Measurements from ENCODE around the gene PPOX. TPM values are rescaled to one million over a fixed set of nuclear protein-coding genes. Genes with fewer than 3 reads are reported as not detected.

PPOX gene
- total RNA-seq, 1 donor from 2014 or later = 24.9 TPM

DNA sequence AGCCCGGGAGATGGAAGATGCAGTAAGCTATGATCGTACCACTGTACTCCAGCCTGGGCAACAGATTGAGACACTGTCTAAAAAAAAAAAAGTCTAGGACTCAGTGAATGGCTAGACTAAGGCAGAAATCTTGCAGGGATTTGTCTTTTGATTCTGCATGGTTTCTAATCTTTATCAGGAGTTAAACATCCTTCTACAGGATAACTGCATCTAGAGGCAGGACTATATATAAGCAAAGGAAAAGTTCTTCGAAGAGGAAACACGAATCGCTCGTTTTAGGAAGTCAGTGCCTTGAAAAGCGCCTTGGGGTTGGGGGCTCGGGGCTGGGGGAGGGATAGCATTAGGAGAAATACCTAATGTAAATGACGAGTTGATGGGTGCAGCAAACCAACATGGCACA, 13.1 kb upstream of the PPOX start:
- DNase-seq (ENCODE audit: low read depth) = no peak

- peak; percentile 85 for DNase-seq (ENCODE audit: low read depth)
Observed at GRCh38 chr1:161153682-161154337, 12.4 kb upstream of the PPOX start, which contains the start of gene UFC1. TSS of gene UFC1 (plus strand) at chr1:161153978. CDS start at chr1:161153998, 20 bp downstream.

GRCh38 chr1:161157867-161158266, 8.4 kb upstream of the PPOX start:
- DNase-seq (ENCODE audit: low read depth) = no peak

DNA sequence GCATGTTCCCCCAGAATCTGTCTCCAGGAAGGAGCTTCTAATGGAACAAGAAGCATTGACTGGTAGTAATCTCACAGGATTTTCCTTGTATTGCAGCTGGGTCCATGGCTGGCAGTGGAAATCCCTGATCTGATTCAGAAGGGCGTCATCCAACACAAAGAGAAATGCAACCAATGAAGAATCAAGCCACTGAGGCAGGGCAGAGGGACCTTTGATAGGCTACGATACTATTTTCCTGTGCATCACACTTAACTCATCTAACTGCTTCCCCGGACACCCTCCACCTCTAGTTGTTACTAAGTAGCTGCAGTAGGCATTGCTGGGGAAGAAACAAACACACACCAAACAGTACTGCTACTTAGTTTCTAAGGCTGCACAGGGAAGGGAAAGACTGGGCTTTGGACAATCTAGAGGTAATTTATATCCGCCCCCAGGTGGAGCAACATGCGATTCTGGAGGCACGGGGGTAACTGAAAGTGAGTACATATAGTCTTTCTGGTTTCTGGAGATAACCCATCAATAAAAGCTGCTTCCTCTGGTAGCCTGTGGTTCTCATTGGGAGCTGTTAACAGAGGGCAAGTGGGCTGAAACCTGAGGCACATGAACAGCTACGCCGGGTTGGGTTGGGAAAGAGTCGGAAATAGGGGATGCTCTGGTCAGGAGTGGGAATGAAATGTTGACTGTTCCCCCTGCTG, 7.8 kb upstream of the PPOX start:
- no peak for DNase-seq (ENCODE audit: low read depth)

GRCh38 chr1:161159087-161159912, 6.9 kb upstream of the PPOX start, which contains the start of gene USP21:
TSS of gene USP21 (plus strand) at chr1:161159500. CDS start at chr1:161160641, 1,141 bp downstream.
- DNase-seq (ENCODE audit: low read depth) = peak; percentile 69

DNA sequence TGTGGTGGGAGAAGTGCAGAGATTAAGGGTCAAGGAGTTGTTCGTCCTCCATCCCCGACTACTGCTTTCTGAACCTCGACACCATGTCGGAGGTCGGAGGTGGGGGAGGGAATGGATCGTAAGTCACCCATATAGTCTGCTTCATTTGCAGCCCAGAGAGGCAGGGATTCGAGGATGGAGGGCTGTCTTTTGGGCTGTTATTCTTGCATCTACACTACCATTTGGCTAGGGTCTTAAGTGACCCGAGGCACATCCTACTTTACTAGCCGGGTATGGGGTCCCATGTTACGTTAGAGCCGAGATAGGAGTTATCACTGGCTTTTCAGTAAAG, 6.3 kb upstream of the PPOX start:
- no peak for DNase-seq (ENCODE audit: low read depth)

GRCh38 chr1:161160671-161161145, 5.5 kb upstream of the PPOX start:
- DNase-seq (ENCODE audit: low read depth) = no peak

DNA sequence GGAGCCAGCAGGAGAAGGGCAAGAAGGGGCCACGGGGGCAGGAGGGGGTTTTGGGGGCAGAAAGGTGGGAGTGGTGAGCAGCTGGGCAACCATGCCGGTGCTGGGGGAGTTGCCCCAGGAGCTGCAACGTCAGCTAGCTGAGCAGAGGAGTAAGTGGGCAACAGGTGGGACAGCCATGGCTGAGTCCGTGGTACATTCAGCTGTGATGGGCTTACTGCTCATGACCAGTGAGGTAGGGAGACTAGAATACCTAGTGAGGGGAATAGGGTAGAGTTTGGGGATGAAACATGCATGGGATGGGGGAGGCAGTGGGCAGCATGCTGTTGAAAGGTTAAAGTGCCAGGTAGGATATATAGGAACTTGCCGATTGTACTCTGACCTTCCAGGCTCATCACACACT, 4.6 kb upstream of the PPOX start:
- DNase-seq (ENCODE audit: low read depth) = no peak

DNA sequence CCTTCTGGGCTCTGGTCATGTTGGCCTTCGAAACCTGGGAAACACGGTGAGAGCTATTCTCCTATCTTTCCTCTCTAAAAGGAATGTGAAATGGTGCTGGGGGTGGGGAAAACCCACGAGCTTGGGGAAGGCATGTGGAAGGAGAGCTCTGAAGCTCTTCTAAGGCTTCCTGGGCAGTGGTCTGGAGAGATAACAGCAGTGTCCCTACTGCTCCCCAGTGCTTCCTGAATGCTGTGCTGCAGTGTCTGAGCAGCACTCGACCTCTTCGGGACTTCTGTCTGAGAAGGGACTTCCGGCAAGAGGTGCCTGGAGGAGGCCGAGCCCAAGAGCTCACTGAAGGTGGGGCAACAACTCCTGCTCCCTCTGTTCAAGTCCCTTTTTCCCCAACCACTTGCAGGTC, 4.2 kb upstream of the PPOX start:
- no peak for DNase-seq (ENCODE audit: low read depth)

DNA sequence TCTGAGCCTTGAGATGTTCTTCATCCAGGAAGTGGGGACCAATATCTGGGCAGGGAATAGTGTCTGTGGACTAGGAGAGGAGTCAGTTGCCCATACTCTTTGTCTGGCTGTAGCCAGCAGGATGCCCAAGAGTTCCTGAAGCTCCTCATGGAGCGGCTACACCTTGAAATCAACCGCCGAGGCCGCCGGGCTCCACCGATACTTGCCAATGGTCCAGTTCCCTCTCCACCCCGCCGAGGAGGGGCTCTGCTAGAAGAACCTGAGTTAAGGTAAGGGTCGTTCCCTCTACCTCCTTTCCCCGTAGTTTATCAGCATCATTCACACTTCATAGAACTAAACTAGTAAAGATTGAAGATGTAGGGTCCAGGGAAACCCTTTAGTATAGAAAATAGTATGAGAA, 3.4 kb upstream of the PPOX start:
- no peak for DNase-seq (ENCODE audit: low read depth)

DNA sequence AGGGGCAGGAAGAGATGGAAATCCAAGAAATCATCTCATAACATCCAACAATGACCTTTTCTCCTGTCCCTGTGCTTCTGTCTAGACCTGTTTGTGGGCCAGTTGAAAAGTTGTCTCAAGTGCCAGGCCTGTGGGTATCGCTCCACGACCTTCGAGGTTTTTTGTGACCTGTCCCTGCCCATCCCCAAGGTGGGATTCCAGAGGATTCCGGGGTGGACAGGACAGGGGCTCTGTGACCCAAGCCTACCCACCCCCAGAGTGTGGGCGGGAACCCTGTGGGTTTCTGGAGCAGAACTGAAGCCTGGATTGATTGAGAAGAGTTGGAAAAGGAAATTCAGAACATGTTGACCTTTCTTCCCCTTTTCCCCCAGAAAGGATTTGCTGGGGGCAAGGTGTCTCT, 2.4 kb upstream of the PPOX start:
- DNase-seq (ENCODE audit: low read depth) = no peak

DNA sequence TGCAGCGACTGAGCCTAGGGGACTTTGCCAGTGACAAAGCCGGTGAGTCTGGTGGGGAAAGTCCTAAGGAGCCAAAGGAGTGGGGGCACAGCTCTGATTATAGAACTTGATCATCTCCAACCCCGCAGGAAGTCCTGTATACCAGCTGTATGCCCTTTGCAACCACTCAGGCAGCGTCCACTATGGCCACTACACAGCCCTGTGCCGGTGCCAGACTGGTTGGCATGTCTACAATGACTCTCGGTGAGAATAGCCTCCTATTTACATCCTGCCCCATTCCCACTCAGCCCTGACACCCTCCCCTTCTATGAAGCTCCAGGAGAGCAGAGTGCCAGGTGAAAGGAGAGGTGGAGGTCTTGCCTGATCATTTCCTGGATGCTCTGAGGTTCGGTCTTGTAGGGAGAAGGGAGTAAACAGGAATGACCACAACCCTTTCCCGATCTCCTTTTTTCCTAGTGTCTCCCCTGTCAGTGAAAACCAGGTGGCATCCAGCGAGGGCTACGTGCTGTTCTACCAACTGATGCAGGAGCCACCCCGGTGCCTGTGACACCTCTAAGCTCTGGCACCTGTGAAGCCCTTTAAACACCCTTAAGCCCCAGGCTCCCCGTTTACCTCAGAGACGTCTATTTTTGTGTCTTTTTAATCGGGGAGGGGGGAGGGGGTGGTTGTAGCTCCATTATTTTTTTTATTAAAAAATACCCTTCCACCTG, 1.2 kb upstream of the PPOX start:
- DNase-seq (ENCODE audit: low read depth) = no peak

- DNase-seq (ENCODE audit: low read depth) = no peak
Observed at GRCh38 chr1:161166669-161167548, 683 bp downstream of the PPOX start.

DNA sequence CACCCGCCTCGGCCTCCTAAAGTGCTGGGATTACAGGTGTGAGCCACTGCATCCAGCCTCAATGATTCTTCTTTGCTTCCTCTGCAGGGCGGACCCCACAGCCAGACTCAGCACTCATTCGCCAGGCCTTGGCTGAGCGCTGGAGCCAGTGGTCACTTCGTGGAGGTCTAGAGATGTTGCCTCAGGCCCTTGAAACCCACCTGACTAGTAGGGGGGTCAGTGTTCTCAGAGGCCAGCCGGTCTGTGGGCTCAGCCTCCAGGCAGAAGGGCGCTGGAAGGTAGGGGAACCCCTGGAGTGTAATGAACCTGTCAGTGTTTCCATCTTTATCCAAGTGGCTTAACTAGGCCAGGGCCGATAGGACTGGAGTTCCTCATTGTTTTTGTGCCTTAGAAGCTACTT, 2.7 kb downstream of the PPOX start:
- no peak for DNase-seq (ENCODE audit: low read depth)

DNA sequence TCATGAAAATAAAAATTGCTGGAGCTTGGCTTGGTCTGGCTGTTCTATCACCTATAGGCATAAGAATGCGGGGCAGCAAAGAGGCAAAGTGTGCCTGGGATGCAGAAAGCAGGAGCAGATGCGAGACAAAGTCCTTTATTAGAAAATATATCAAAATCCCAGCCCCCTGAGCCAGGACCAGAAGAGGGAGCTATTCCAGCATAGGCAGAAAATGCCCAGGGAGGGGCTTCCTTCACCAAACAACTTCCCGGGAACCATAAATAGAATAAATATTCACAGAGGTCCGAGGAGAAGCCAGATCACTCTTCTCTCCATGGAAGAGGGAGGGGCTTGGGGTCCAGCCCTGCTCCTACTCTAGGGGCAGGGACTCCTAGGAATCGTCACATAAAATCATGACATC, 5.0 kb downstream of the PPOX start:
- DNase-seq (ENCODE audit: low read depth) = no peak

GRCh38 chr1:161171696-161172095, 5.5 kb downstream of the PPOX start:
- DNase-seq (ENCODE audit: low read depth) = no peak

GRCh38 chr1:161172349-161172748, 6.1 kb downstream of the PPOX start:
- DNase-seq (ENCODE audit: low read depth) = no peak

- DNase-seq (ENCODE audit: low read depth) = no peak
Observed at GRCh38 chr1:161172776-161173376, 6.7 kb downstream of the PPOX start.

DNA sequence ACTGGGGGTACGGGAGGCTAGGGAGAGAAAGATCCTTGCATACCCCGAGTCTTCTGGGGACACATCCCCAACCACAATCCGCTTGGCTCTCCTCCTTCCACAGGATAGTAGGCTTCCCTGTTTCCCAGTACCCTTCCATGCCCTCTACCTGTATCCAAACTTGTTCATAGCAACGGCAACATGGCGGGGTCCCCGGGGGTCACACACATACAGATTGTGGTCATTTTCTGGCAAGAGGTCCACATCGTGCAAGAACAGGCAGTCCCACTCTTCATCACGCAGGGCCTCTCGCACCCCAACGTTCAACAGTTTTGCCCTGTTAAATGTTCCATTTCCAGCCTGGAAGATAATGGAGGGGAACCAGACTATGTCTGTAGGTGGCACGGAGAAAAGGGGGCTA, 7.5 kb downstream of the PPOX start:
- DNase-seq (ENCODE audit: low read depth) = no peak

DNA sequence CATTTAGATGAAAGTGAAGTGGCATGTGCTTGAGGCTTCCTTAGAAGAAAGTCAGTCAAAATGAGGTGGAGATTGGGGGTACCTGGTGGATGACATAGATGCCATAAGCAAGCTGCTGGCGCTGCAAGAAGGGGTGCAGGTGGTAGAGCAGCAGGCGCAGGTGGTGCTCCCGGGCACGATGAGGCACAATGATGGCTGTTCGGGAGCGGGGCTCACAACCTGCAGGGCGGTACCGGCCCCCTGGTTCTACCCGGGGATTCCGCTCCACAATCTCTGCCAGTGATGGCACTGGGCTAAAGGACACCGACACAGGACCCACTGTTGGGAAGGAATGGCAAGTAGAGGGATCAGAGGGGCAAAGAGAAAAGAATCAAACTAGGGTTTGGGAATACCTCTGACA, 8.7 kb downstream of the PPOX start:
- no peak for DNase-seq (ENCODE audit: low read depth)

Data from renal cortical epithelial cell (primary cell).